Measurements from ENCODE around the gene NPB.

The NPB gene

DNA sequence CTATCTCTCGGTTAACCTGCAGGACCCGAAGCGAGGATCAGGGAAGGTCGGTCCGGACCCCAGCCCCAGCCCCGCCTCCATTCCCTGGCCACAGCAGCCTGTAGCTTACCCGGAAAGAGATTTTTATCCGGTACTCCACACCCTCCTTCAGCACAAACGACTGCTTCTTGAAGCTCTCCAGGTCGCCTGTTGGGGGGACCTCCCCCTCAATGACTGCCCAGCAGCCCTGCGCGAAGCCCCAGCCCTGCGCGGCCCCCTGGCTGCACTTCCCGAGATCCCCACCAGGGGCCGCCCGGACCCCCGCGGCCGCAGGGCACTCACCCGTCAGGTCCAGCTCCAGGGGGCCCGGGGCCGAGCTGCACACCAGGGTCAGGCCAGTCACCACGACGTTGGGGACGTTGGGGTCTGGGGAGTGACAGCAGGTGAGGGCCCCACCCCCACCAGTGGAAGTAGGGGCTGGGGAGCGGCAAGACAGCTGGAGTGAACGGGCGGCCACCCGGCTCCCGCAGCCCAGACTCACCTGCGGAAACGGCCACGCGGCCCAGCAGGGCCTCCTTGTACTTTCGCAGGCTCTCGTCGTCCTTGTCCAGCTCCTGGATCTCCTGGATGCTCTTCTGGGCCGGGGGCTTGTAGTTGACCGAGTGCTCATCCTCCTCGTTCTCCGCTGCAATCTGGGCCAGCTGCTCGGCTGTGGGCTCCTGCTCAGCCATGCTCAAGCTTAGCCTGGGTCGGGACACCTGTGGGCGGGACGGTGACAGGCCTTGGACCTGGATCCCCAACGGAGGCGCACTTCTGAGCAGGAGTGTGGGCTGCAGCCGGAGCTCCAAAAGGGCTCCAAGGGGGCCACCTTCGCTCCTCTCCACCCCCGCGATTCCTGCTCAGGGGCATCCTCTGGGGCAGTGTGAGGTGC, 32.6 kb upstream of the NPB start:
- peak; percentile 45 for DNase-seq

DNA sequence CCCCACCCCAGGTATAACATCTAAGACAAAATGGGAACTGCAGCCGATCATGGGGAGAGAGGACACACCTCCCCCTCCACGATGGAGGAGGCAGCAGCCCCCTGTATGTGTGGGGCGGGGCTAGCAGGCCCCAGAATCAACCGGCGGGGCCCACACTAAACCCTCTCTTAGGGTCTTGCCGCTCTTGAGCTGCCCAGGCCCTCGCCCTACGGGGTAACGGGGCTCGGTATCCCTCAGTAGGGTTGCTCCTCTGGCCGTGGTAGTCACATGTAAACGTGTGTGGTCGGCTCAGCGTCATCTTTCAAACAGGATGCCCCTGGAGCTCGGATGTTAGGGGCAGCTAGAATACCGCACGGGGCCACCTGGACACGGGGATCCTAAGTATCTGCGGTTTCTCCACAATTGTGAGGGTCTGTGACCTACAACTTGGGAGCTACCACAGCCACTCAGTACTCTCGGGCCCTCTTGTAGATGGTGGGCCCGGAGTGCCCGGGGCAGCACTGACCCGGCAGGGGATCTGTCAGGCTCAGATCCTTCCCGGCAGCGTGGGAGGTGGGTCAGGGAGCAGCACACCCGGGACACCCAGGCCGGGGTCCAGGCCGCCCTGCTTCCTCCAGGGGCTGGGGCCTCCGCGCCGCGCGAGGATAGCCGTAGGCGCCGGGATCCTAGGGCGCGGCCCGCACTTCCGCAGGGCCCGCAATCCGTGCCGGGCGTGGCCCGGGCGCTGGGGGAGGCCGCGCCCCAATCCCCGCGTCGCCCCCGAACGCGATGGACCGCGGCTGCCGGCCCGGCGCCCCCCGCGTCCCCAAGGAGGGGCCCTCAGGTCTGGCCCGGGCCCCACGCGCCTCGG, 31.7 kb upstream of the NPB start:
- DNase-seq = peak; percentile 47

DNA sequence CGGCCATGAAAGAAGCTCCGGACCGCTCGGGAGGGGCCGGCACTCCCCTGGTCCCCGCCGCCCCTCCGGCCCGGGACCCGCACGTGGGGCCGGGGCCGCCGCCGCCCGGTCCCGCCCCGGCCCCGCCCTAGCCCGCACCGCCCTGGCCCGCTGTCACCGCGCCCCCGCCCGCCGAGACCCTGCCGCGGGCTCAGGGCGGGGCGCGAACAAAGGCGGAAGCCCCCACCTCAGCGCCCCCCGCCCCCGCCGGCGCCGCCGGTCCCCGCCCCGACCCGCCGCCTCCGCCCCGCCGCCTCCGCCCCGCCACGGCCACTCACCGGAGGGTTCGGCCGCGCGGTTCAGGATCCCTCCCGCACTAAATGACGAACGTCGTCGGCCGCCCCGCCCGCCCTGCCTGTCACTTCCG, 31.1 kb upstream of the NPB start, which contains the start of gene ARHGDIA:
Gene ARHGDIA, minus strand, starts transcription at position 357 of the 406 bp plus-strand sequence. CDS start 1,407 bp downstream, outside the sequence.
- no peak for DNase-seq

DNA sequence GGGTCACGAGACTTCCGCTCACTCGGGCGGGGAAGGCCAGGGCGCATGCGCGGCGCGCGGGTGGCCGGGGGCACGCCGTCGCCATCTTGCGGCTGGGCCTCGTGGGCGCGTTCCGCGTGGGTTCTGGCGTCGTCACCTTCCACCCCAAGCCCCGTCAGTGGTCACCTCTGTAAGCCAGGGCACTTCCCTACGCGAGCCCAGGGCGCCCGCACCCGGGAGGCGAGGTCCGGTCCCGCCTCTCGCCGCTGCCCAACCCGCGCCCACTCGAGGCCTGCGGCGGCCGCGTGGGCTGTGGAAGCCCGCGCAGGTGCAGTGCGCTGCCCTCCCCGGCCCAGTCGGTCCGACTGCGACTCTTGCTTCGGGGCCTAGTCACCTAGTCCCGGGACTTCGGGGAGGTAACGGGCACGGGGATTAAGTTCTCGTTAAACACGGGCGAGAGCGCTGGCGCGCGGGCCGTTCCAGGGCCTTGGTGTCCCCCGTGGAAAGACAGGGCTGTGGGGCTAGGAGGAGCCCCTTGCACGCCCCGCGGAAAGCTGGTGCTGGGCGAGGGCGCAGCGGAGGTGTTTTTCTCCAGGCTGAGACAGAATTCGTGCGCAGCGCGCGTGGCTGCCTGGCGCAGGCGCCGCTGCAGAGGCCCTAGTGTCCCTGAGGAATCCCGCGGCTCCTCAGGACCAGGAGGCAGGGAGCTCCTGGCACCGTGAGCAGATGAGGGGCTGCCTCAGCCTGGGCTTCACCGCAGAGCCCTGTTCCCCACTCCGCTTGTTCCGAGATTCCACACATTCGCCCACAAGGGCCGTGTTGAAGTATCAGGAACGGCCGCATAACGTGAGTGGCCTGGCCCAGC, 30.4 kb upstream of the NPB start:
- DNase-seq = peak; percentile 88

DNA sequence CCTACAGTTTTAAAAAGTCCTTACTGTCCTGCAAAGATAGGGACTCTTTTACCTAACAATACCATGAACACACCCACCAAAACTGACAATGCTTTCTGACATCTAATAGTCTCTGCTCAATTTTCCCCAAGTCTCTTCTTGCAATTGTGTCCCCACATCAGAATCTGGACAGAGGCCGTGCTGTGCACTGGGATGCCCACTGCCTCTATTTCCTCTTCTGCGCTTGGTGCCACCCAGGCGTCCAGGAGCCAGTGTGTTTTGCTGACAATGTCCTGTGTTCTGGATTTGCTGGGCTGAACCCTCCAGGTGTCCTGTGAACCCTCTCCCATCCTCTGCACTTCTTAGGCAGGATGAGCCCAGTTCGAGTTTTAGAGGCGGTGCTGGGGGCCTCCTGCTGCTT, 24.5 kb upstream of the NPB start:
- no peak for DNase-seq

DNA sequence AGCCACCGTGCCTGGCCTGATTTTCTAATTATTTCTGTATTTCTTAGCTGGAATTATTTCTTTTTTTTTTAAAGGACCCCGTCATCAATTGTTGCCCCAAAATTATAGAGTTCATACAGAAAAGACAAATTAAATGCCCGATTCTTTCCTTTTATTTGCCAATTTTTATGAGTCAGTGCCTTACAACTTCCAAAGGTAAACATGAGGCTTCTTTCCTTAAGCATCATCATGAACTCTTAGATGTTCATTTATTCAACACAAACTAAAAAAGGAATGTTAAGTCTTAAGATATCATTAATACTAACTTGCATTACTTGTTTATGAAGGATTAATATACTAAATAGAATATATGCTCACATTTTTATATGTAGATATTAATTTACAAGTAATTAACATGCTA, 23.7 kb upstream of the NPB start:
- no peak for DNase-seq

DNA sequence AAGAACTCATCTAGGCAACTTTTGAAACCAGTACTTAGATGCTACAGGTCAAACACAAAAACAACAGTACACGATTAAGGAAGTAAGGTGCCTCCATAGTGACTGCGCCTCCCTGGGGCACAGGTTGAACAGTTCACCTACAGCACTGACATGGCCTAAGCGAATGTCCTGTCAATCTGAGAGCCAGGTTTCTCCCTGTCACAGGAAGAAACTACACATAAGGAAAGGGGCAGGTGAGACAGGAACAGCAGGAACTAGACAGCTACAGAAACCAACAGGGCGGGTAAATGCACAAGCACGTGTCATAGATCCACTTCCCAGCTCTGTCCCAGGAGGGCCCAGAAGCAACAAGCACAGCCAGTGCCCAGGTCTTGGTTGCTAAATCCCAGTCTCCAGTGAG, 22.9 kb upstream of the NPB start:
- DNase-seq = no peak

DNA sequence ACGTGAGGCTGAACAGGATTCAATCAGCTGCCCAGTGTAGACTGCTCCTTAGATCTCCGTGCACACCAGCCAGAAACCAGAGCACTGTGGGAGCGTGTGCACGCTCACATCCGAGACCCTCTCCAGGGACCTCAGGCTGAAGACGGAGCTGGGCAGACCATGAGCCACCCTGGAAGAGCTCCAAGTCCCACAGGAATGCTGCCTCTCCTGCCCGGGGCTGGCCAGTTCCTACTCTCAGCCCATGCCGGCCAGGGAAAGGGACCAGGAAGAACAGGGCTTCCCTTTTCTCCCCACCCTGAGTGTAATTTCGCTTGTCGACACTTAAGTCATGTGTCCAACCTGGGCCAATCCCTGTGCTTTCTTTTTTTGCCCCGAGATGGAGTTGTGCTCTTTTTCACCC, 17.5 kb upstream of the NPB start:
- no peak for DNase-seq

DNA sequence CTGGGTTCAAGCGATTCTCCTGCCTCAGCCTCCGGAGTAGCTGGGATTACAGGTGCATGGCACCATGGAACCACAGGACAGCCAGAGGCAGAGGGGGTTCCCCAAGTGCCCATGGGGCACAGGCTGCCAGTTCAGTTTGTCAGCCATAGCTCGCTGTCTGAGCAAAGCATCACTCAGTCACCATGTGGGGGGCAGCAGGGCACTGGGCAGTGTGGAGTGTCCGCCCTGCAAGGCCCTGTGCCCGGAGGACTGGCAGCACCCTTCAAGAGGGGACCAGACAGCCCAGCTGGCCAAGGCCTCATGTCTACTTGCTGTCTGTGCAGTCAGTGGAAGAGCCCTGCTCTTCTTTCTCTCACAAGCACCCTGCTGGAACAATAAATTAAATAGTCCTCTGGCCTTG, 17.1 kb upstream of the NPB start:
- DNase-seq = no peak

DNA sequence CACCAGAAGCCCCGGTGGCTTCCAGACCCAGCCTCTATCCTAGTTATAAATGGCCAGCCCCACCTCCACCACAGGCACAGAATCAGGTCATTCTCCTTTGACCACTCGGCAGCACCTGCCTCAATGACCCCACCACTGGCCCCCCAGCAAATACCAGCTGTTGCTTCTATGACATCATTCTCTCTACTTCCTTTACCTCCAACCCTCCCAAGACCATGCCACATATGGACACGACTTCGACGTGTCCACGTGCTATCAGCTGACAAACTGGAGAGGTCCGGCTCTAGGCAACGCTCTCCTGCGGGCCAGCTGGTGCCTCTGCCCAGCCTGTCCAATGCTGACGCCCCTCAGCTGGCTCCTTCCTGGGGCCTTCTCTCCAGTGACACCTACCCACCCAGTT, 16.6 kb upstream of the NPB start:
- no peak for DNase-seq

DNA sequence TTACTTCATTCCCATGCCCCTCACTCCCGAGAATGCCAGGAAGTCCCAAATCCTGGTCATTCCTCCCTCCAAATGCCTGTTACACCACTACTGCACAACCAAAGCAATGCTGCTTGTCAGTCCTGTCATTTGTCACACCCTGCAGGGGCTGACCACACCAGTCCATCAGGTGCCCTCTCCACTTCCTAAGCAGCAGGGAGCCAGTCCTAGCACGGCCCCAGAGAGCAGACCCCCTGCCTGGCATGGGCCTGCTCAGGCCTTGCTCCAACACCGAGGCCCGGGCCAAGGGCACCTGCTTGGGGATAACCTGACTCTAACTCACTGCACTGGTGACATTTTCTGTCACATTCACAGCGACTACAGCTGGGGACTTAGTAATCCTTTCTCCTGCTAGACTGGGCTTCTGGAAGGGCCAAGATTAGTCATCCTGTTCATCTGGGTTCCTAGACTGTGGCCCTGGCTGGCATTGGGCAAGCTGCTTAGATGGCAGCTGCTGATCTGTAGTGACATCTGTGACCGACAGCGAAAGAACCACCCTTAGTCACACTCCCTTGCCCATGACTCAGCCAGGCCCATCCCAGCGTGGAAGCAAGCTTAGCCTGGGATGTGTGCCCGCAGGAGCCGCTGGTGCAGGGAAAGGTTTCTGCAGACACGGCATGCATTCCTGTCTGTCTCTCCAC, 16.0 kb upstream of the NPB start:
- no peak for DNase-seq

DNA sequence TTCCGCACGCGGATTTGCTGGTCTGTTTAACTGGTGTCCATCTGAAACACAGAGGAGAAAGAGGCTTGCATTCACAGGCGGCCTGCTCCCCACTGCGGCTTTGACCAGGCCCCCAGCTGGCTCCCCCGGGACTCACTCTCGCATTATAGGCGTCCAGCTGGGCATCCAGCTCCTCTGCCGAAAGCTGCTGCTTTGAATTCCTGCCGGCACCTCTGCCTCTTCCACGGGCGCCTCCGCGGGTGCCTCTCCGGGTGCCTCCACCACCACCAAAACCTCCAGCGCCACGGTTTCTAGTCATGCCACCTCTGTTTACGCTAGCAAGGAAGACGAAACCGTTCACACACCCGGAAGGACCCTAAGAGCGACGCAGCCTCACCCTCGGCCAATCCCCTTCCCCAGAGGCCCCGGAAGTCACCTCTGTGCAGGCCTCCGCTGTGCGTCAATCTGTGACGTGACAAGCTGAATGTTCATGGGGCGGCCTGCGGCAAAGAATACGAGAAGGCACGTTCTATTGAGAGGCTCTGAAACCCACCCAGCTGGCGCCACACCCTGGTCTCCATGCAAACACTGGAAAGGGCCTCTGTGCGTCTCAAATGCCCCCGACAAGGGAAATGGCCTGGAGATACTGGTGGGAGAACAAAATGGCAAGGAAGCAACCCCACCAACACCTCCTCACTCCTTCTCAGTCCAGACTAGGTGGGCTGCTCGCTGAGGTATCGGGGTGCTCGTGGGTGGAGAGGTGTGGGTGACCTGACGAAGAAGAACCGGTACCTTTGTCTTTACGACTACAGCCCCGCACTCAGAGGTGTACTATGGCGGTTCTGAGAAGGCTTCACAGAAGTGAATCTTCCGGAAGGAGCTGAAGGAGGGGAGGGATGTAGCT, 13.7 kb upstream of the NPB start:
- no peak for DNase-seq

DNA sequence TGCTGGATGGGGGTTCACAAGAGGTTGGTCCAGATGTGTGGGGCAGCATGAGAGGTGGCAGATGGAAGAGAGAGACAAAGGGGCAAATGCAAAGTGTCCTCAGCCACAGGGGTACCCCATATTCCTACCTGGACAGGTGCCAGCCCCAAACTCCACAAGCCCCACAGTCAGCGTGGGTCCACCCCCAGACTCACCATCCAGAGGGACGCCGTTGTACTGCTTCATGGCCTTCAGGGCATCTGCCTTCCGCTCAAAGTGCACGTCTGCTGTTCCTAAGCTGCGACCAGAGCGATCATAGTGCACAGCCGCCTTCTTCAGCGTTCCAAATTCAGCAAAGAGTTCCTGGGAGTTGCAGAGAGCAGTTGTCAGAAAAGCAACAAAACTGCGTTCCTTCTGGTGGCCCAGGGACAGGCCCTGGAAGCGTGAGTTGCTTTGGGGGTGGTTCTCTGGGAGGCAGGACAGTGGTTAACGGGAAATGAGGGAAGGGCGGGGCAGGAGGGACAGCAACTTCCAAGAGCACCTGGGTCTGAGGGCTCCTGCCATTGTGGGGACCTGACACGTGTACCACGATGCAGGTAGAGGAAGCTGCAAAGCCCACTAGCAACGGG, 12.9 kb upstream of the NPB start:
- no peak for DNase-seq

DNA sequence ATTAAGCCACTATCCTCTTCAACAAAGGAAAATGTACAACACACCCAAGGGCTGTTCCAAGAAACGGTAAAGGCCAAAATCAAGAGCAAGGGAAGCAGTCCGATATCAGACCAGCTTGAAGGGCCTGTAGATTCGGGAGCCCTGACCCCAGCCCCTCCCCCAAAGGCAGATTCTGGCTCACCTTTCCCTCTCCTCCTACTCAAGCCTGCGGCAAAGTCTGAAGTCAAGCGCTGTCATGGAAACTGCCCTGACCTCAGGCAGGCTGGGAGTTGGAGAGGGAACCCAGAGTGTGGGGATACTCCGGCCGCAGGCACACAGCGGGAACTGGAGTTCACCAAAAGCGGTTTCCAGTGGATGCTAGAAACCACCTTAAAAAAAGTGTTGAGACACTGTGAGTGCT, 12.4 kb upstream of the NPB start:
- DNase-seq = no peak

DNA sequence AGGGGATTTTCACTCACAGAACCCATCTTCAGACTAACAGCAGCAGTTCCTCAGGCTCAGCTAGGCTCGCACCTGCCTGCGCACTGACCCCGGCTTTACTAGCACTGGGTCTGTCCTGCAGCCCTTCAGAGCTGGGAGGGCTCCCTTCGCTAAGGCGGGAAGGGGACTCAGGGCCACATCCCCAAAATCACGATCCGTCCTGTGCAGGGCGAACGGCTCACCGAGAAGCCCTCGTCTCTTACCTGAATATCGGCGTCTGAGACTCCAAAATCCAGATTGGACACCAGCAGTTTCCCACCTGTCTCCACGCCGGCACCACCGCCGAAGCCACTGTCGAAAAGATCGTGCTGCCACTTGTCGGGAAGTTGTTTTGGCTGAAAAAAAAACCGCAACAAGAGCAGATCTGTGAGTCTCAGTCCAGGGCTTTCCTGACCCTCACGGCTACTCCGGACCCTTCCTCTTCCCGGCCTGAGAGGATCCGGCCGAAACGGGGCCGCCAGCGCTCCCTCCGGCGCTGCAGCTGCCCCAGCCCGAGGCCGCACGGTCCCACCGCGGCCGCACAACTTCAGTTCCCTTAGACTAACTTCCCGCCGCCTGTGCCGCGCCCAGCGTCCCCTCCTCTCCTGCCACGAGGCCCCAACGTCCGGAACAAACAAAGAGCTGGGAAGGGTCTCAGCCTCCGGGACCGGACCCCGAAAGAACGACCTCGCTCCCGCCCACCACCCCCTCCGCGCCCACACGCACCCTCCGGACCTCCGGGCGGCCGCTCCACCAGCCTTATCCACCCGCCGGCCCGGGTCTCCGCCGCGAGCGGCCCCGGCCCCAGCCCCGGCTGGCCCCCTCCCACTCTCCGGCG, 11.4 kb upstream of the NPB start:
- no peak for DNase-seq

DNA sequence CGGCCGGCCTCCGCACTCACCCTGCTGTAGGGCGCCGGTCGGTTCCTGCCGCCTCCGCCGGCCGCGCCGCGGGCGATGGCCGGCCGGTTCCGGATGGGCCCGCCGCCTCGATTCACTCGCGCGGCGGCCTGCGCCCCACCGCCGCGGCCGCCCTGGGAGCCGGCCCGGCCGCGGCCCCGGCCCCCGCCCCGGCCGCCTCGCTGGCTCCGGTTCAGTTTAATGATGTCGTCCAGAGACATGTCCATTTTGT, 10.8 kb upstream of the NPB start:
- no peak for DNase-seq

DNA sequence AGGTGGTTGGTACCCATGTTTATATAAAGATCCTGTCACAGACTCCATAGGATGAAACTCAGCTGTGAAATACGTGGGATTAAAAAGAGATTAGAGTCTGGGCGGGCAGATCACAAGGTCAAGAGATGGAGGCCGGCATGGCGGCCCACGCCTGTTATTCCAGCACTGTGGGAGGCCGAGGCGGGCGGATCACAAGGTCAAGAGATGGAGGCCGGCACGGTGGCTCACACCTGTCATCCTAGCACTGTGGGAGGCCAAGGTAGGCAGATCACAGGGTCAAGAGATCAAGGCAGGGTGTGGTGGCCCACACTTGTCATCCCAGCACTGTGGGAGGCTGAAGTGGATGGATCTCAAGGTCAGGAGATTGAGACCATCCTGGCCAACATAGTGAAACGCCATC, 6.6 kb upstream of the NPB start:
- DNase-seq = no peak

DNA sequence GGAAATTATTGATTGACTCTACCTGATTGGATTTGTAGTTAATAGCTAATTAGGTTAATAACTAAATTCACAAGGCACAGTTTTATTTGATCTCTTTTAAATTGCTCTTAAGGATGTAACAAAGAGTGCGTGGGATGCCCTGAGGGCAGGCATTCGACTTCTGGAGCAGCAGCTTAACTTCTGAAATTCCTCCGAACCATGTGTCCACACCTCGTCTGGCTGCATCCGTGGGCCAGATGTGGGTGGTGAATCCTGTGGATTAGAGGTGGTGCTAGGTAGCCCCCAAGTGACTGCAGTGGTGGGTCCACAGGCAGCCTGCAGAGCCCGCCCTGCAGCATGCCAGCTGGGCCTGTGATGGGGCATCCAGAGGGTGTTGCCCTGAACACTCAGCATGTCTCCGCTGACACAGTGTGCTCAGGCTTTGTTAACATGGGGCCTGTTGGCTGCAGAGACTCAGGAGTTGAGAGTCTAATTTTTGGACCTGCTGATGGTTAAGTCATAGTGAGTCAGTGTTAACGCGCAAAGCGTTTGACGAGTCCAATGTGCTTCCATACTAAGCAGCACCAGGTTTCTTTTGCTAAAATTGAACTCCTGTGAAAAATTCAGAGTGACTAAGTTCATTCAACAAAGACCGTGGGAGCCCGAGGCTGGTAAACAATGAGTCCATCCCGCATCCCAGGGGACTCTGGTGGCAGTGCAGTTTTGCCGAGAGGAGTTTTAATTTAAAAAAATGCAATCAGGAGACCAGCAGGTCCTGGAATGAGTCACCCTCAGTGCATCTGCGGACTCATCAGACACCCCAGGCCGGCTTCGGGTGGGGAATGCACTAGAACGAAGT, 3.8 kb upstream of the NPB start:
- peak; percentile 85 for DNase-seq

DNA sequence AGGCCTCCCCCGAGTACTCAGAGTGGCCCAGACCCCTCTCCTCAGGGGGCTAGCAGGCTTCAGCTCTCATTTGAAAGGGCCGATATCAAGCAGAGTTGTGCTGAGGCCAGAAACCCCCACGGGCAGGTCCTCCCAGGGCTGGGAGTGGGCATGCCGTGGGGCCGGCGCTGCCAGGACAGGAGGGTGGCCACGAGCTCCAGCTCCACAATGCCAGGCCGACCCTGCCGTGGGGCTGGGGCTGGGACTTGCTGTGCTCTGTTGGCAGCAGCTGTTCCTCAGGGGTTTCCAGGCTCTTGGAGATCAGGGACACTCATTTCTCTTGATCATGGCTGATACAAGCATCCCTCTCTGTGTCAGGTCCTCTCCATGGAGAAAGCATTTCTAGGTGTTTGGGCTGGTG, 3.2 kb upstream of the NPB start:
- DNase-seq = no peak
